Hepatocyte (in vitro differentiated cells): ENCODE data around the gene SSBP2. TPM values are rescaled to one million over a fixed set of nuclear protein-coding genes. Genes with fewer than 3 reads are reported as not detected.

Experiments
- DNase-seq: peaks from one replicate; pipeline ENCODE4 v3.0.0-alpha.2; 2016; ENCODE audit warnings: low spot score
- H2AFZ ChIP-seq: fragments of 200-600 bp; sonication (generic); 2 replicates; pipeline ENCODE4 v1.6.0; 2016; ENCODE audit warnings: antibody characterized with exemption, mild to moderate bottlenecking
- H3K27ac ChIP-seq: fragments of 200-600 bp; sonication (generic); 2 replicates; pipeline ENCODE4 v1.5.1; 2016; ENCODE audit warnings: mild to moderate bottlenecking
- H3K27me3 ChIP-seq: fragments of 200-600 bp; sonication (generic); 2 replicates; pipeline ENCODE4 v1.6.1; 2016
- H3K36me3 ChIP-seq: fragments of 200-600 bp; sonication (generic); replicated peaks from 2 replicates; pipeline ENCODE4 v1.5.1; 2016; ENCODE audit warnings: low read depth; ENCODE audit not compliant: insufficient read depth
- H3K4me1 ChIP-seq: fragments of 200-600 bp; sonication (generic); 2 replicates; pipeline ENCODE4 v1.5.1; 2016; ENCODE audit warnings: mild to moderate bottlenecking, moderate library complexity; ENCODE audit not compliant: insufficient read depth
- H3K4me2 ChIP-seq: fragments of 200-600 bp; sonication (generic); 2 replicates; pipeline ENCODE4 v1.6.0; 2016
- H3K4me3 ChIP-seq: fragments of 200-600 bp; sonication (generic); 2 replicates; pipeline ENCODE4 v1.5.1; 2016; ENCODE audit warnings: mild to moderate bottlenecking
- H3K79me2 ChIP-seq: fragments of 200-600 bp; sonication (generic); 2 replicates; pipeline ENCODE4 v1.6.0; 2017; ENCODE audit warnings: mild to moderate bottlenecking
- H3K9me2 ChIP-seq: fragments of 200-600 bp; sonication (generic); replicated peaks from 2 replicates; pipeline ENCODE4 v1.6.0; 2017; ENCODE audit warnings: mild to moderate bottlenecking; ENCODE audit not compliant: insufficient read depth
- H3K9me3 ChIP-seq: fragments of 200-600 bp; sonication (generic); 2 replicates; pipeline ENCODE4 v1.5.1; 2016; ENCODE audit warnings: low read depth, mild to moderate bottlenecking
- H4K20me1 ChIP-seq: fragments of 200-600 bp; sonication (generic); 2 replicates; pipeline ENCODE4 v1.6.0; 2016; ENCODE audit warnings: mild to moderate bottlenecking; ENCODE audit not compliant: insufficient read depth, poor library complexity, severe bottlenecking
- EZH2 ChIP-seq: fragments of 200-600 bp; sonication (generic); IDR thresholded peaks from 2 replicates; pipeline ENCODE4 v1.6.1; 2016; ENCODE audit warnings: antibody characterized with exemption, mild to moderate bottlenecking, borderline replicate concordance
- EZH2phosphoT487 ChIP-seq: fragments of 200-600 bp; sonication (generic); IDR thresholded peaks from one replicate; pipeline ENCODE4 v1.6.1; 2018; ENCODE audit warnings: antibody characterized with exemption, mild to moderate bottlenecking, low read depth, moderate library complexity; ENCODE audit not compliant: unreplicated experiment, severe bottlenecking
- WGBS: methylation state at CpG from one replicate; pipeline ENCODE4 v1.1.6; 2016; ENCODE audit warnings: low lambda C conversion rate; ENCODE audit errors: missing lambda C conversion rate; 5-methylcytosine and 5-hydroxymethylcytosine counted together
- polyA plus RNA-seq: library from polyadenylated mRNA; unstranded; fragments of >200 nt; fragmentation: Nextera tagmentation; extraction: Ambion mirVana; gene quantifications from 2 replicates; pipeline ENCODE4 v1.2.1, GENCODE V29; 2016
- total RNA-seq: library from RNA; depleted of rRNA; stranded (reverse); fragments of >200 nt; gene quantifications from 2 replicates; pipeline ENCODE4 v1.2.3, GENCODE V29; 2014
- TF ChIP-seq, protein P1 (sequence below): fragments of 200-600 bp; sonication (generic); IDR thresholded peaks from 2 replicates; pipeline ENCODE4 v1.5.1; 2016; ENCODE audit warnings: antibody characterized with exemption, mild to moderate bottlenecking; ENCODE audit not compliant: poor library complexity

SSBP2 gene
- total and polyA plus RNA-seq, 2 experiments from 2014 or later: 23.7 to 48.2 TPM

DNA sequence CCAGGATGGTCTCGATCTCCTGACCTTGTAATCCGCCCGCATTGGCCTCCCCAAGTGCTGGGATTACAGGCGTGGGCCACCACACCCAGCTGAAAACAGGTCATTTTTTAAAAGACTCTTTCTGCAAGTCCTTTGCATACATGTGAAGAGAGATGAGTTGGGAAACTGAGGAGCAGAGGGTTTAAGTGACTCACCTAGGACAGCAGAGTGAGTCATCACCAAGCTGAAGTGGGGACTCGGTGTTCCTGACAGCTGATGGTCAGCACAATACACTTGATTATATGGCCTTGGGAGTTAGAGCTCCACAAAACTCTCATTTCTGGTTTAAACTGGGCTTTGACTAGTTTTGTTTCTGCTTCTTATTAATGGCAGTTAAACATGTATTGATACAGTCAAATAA is 38.1 kb upstream of the SSBP2 start:
- Histone ChIP-seq H3K79me2 (no peaks in the 10 kb centered on the region), H4K20me1 (no peaks in the 10 kb centered on the region), H3K36me3 (no peaks in the 10 kb centered on the region), H3K4me3 (no peak overlapping the region), H3K27me3 (no peaks in the 10 kb centered on the region), H3K4me1 (no peaks in the 10 kb centered on the region), H3K27ac (peak overlapping the region; percentile 52), H3K9me3 (no peaks in the 10 kb centered on the region), H2AFZ (no peak overlapping the region), H3K9me2 (no peaks in the 10 kb centered on the region), H3K4me2 (no peak overlapping the region)
- 87% methylated on average over 5 of the region's 5 CpGs for WGBS
- TF ChIP-seq EZH2phosphoT487 (no peak), EZH2 (no peak)
- TF ChIP-seq, protein P1, sequence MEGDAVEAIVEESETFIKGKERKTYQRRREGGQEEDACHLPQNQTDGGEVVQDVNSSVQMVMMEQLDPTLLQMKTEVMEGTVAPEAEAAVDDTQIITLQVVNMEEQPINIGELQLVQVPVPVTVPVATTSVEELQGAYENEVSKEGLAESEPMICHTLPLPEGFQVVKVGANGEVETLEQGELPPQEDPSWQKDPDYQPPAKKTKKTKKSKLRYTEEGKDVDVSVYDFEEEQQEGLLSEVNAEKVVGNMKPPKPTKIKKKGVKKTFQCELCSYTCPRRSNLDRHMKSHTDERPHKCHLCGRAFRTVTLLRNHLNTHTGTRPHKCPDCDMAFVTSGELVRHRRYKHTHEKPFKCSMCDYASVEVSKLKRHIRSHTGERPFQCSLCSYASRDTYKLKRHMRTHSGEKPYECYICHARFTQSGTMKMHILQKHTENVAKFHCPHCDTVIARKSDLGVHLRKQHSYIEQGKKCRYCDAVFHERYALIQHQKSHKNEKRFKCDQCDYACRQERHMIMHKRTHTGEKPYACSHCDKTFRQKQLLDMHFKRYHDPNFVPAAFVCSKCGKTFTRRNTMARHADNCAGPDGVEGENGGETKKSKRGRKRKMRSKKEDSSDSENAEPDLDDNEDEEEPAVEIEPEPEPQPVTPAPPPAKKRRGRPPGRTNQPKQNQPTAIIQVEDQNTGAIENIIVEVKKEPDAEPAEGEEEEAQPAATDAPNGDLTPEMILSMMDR: no peak
- peak; percentile 34 for DNase-seq

DNA sequence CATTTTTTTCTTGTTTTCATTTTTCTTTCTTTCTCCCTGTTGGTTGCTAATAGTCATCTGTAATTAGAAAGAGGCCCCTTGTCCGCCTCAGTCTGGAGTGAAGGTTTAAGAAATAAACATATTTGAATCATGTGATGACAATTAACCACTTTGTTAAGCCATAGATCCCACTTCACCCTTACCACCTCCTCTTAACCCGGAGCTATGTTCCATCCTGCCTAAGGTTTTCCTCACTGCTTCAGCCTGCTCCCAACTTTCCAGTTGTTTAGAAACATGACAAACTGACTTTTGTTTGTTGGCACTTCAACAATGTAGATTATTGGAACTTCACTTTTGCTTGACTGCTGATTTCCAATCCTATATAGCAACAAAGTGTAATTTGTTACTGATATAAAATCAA is 37.4 kb upstream of the SSBP2 start:
- no peak for TF ChIP-seq EZH2phosphoT487
- TF ChIP-seq EZH2: no peak
- TF ChIP-seq, protein P1: no peak
- Histone ChIP-seq H3K4me1 (no peaks in the 10 kb centered on the region), H3K9me3 (no peaks in the 10 kb centered on the region), H2AFZ (peak overlapping the region; percentile 11), H4K20me1 (no peaks in the 10 kb centered on the region), H3K27me3 (no peaks in the 10 kb centered on the region), H3K4me2 (peak overlapping the region; percentile 56), H3K36me3 (no peaks in the 10 kb centered on the region), H3K9me2 (no peaks in the 10 kb centered on the region), H3K4me3 (no peak overlapping the region), H3K27ac (peak overlapping the region; percentile 52), H3K79me2 (no peaks in the 10 kb centered on the region)
- WGBS: 61% methylated on average over 2 of the region's 2 CpGs
- DNase-seq: no peak

DNA sequence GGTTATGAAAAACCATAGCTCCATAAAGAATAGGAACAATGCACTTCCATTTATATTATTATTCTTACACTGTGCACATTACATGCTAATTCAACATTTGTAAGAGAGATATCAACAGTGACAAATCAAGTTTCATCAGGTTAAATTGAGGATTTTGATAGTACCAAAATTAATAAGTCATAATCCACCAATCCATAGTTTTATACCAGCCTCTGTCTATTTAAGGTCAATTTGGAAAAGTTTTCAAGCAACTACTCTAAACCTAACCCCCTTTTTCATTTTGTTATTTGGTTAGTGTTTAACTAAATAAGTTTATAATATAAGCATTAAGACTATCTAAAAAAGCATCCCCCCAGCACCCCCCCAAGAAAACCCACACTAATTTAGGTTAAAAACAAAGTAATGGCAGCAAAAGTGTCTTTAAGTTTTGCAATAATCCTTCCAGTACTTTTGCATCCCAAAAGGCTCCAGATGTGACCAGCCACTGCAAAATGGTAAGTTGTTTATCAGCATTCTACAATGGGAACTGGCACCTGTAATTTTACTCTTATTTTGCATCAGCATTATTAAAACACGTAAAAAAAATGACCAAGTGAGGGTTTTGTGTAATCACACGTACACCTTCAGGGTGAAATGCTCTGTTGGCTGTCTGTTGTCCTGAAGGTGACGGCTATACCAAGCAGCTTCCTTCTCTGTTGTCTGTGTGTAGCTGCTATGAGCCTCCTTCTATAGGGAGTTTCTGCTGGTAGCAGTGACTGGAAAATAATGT is 36.8 kb upstream of the SSBP2 start:
- Histone ChIP-seq H3K79me2 (no peaks in the 10 kb centered on the region), H3K36me3 (no peaks in the 10 kb centered on the region), H3K4me2 (peak overlapping the region; percentile 56), H3K4me3 (no peak overlapping the region), H3K4me1 (no peaks in the 10 kb centered on the region), H3K9me2 (no peaks in the 10 kb centered on the region), H3K27me3 (no peaks in the 10 kb centered on the region), H2AFZ (peak overlapping the region; percentile 11), H3K27ac (peak overlapping the region; percentile 52), H4K20me1 (no peaks in the 10 kb centered on the region), H3K9me3 (no peaks in the 10 kb centered on the region)
- peak; percentile 41 for DNase-seq
- WGBS: 18% methylated on average over 3 of the region's 3 CpGs
- TF ChIP-seq EZH2phosphoT487 (no peak), EZH2 (no peak)
- TF ChIP-seq, protein P1: no peak
